Measurements from ENCODE around the gene CENPH.
"Not testable (repeated sequence)": the region's sequence is repeated elsewhere in the genome, so short reads cannot be mapped to it uniquely, and the experiment has no call there.

Gene CENPH

DNA sequence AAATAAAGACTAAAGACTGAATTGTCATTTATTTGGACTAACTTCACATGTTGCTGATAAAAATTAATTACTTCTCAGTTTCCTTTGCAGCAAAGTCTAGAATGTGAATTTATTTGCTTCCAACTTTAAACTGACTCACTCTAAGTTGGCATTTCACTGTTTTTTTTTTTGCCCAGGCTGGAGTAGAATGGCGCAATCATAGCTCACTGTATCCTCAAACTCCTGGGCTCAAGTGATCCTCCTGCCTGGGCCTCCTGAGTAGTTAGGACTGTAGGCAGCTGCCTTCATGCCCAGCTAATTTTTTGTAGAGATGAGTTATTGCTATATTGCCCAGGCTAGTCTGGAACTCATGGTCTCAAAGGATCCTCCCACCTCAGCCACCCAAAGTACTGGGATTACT is 18.9 kb upstream of the CENPH start:
- in situ Hi-C loops (cut with MboI; ENCODE audit: low pct_unique_long_range_greater_than_20kb, low sequenced_read_pairs, unreplicated experiment) = no loop called here
- DNase-seq (ENCODE audit: low spot score) = no peak
- TF ChIP-seq, protein P1, sequence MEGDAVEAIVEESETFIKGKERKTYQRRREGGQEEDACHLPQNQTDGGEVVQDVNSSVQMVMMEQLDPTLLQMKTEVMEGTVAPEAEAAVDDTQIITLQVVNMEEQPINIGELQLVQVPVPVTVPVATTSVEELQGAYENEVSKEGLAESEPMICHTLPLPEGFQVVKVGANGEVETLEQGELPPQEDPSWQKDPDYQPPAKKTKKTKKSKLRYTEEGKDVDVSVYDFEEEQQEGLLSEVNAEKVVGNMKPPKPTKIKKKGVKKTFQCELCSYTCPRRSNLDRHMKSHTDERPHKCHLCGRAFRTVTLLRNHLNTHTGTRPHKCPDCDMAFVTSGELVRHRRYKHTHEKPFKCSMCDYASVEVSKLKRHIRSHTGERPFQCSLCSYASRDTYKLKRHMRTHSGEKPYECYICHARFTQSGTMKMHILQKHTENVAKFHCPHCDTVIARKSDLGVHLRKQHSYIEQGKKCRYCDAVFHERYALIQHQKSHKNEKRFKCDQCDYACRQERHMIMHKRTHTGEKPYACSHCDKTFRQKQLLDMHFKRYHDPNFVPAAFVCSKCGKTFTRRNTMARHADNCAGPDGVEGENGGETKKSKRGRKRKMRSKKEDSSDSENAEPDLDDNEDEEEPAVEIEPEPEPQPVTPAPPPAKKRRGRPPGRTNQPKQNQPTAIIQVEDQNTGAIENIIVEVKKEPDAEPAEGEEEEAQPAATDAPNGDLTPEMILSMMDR (IDR thresholded peaks at IDR 0.05; ENCODE audit: extremely low read depth, insufficient read depth, missing control alignments) = no peak

DNA sequence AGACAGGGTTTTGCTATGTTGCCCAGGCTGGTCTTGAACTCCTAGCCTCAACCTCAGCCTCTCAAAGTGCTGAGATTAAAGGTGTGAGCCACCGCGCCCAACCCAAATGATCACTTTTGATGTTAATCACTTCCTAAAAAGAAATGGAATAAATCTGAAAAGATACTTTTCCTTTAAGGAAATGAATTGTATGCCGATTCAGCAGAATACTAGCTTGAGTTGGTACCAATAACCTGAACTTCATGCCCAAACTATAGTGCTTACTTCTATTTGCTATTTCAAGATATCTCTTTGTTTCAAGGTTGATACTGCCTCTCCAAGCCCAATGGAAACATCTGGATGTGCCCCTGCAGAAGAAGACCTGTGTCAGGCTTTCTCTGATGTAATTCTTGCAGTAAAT is 18.4 kb upstream of the CENPH start:
- TF ChIP-seq, protein P1 (IDR thresholded peaks at IDR 0.05; ENCODE audit: extremely low read depth, insufficient read depth, missing control alignments) = no peak
- in situ Hi-C loops (cut with MboI; ENCODE audit: low pct_unique_long_range_greater_than_20kb, low sequenced_read_pairs, unreplicated experiment) = no loop called here
- no peak for DNase-seq (ENCODE audit: low spot score)

DNA sequence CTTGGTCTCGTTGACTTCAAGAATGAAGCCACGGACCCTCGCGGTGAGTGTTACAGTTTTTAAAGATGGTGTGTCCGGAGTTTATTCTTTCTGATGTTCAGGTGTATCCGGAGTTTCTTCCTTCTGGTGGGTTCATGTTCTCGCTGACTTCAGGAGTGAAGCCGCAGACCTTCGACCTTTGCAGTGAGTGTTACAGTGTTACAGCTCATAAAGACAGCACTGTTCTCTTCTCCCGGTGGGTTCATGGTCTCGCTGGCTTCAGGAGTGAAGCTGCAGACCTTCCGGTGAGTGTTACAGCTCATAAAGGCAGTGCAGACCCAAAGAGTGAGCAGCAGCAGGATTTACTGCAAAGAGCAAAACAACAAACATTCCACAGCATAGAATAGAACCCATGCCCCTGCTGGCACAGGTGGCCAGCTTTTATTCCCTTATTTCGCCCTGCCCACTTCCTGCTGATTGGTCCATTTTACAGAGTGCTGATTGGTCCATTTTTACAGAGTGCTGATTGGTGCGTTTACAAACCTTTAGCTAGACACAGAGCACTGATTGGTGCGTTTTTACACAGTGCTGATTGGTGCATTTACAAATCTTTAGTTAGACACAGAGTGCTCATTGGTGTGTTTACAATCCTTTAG is 7.6 kb upstream of the CENPH start:
- DNase-seq (ENCODE audit: low spot score); in situ Hi-C loops (cut with MboI; ENCODE audit: low pct_unique_long_range_greater_than_20kb, low sequenced_read_pairs, unreplicated experiment): not testable (repeated sequence)

DNA sequence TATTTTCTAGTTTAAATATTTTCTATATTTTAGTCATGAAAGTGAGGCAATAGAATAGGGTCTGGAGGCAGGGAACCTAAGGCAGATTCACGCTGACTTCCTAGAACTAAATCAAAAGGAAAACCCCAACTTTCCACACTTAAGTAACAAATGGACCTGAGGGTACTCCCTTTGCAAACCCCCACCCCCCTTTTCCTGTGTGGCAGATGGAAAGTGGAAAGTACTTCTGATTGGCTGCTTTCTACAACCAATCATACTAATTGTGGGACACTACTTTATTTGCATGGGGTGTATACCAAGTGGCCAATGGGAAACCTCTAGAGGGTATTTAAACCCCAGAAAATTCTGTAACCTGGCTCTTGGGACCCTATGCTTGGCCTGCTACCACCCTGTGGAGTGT is 4.8 kb upstream of the CENPH start:
- no peak for DNase-seq (ENCODE audit: low spot score)
- in situ Hi-C loops (cut with MboI; ENCODE audit: low pct_unique_long_range_greater_than_20kb, low sequenced_read_pairs, unreplicated experiment) = no loop called here
- TF ChIP-seq, protein P1 (IDR thresholded peaks at IDR 0.05; ENCODE audit: extremely low read depth, insufficient read depth, missing control alignments) = no peak

DNA sequence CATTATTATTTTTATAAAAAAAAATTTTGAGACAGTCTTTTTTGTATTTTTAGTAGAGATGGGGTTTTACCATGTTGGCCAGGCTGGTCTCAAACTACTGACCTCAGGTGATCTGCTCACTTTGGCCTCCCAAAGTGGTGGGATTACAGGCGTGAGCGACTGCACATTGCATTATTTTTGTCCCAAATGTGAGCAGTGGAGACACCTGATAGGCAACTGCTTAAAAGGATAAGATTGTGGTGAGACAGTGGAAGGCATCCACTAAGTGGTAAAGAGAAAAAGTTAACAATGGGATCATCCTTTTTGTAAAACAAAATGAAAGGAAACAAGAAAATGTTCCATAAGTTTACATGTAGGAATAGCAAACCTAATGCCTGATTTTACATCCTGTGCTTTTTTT is 2.0 kb upstream of the CENPH start:
- in situ Hi-C loops (cut with MboI; ENCODE audit: low pct_unique_long_range_greater_than_20kb, low sequenced_read_pairs, unreplicated experiment) = no loop called here
- TF ChIP-seq, protein P1 (IDR thresholded peaks at IDR 0.05; ENCODE audit: extremely low read depth, insufficient read depth, missing control alignments) = no peak
- no peak for DNase-seq (ENCODE audit: low spot score)

DNA sequence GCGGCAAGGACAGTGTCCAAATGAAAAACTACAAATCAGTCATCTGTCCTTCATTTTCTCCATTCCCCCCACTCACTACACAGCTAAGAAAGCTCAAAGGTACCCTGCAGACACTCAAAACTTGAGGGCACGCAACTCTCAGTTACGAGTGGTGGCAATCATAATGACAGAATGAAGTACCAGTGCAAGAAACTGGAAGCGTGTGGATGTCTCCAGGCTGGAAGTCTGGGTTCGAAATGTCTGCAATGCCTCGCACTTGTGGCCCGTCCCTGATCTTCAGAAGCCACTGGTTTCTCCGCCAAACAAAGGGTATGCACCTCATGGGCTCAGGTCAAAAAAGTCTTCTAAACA is 597 bp upstream of the CENPH start:
- peak; percentile 27 for DNase-seq (ENCODE audit: low spot score)
- in situ Hi-C loops (cut with MboI; ENCODE audit: low pct_unique_long_range_greater_than_20kb, low sequenced_read_pairs, unreplicated experiment) = no loop called here
- TF ChIP-seq, protein P1 (IDR thresholded peaks at IDR 0.05; ENCODE audit: extremely low read depth, insufficient read depth, missing control alignments) = no peak

DNA sequence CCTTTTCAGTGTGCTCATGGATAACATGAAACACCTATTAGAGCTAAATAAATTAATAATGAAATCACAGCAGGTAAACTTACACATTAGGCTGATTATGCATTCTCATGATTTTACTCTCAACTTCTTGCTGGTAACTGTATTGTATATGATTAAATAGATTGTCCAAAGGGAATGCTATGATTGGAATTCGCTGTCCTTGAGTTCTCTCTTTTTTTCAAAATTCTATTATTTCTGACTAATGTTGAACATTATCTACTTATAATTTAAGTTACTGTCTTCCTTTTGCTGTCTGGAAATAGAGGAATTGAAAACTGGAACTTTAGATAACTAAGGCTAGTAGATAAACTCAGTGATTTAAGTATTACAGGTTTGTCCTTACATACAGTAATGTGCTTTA is 13.1 kb downstream of the CENPH start:
- in situ Hi-C loops (cut with MboI; ENCODE audit: low pct_unique_long_range_greater_than_20kb, low sequenced_read_pairs, unreplicated experiment) = no loop called here
- TF ChIP-seq, protein P1 (IDR thresholded peaks at IDR 0.05; ENCODE audit: extremely low read depth, insufficient read depth, missing control alignments) = no peak
- no peak for DNase-seq (ENCODE audit: low spot score)

All from GM13977 (cell line).